RWPE2 (cell line): ENCODE data around the gene ANO3.

Experiments used
- ATAC-seq: fragments of 200-7000 bp; cut with Tn5 transposase; 3 replicates; pipeline ENCODE4 v1.9.1; 2021; ENCODE audit warnings: low read depth
- DNase-seq: peaks from one replicate; pipeline ENCODE4 v3.0.0-alpha.2; 2020; ENCODE audit warnings: low spot score
- H3K27ac ChIP-seq: fragments of 450-650 bp; 2 replicates; pipeline ENCODE4 v1.5.1; 2017; ENCODE audit warnings: mild to moderate bottlenecking; ENCODE audit not compliant: poor library complexity, severe bottlenecking
- H3K27me3 ChIP-seq: fragments of 250-450 bp; sonication (Bioruptor Pico); 2 replicates; pipeline ENCODE4 v1.5.1; 2021; ENCODE audit warnings: mild to moderate bottlenecking, moderate library complexity; ENCODE audit not compliant: insufficient read depth, poor library complexity, severe bottlenecking
- H3K36me3 ChIP-seq: fragments of 250-450 bp; sonication (Bioruptor Pico); 2 replicates; pipeline ENCODE4 v1.5.1; 2020; ENCODE audit warnings: low read depth, mild to moderate bottlenecking, moderate library complexity
- H3K4me1 ChIP-seq: fragments of 250-450 bp; sonication (Bioruptor Pico); 2 replicates; pipeline ENCODE4 v1.5.1; 2021; ENCODE audit warnings: mild to moderate bottlenecking, moderate library complexity; ENCODE audit not compliant: insufficient read depth, poor library complexity, severe bottlenecking
- H3K4me3 ChIP-seq: fragments of 250-450 bp; sonication (Bioruptor Pico); 2 replicates; pipeline ENCODE4 v1.5.1; 2021; ENCODE audit warnings: mild to moderate bottlenecking, moderate library complexity; ENCODE audit not compliant: severe bottlenecking
- H3K9me3 ChIP-seq: fragments of 250-450 bp; sonication (Bioruptor Pico); 2 replicates; pipeline ENCODE4 v1.5.1; 2021; ENCODE audit warnings: mild to moderate bottlenecking, moderate library complexity; ENCODE audit not compliant: severe bottlenecking
- TF ChIP-seq, protein P1 (sequence below): fragments of 450-650 bp; IDR thresholded peaks from one replicate; pipeline ENCODE4 v1.5.1; 2017; ENCODE audit warnings: mild to moderate bottlenecking, moderate library complexity; ENCODE audit not compliant: poor library complexity, severe bottlenecking

ANO3 gene

DNA sequence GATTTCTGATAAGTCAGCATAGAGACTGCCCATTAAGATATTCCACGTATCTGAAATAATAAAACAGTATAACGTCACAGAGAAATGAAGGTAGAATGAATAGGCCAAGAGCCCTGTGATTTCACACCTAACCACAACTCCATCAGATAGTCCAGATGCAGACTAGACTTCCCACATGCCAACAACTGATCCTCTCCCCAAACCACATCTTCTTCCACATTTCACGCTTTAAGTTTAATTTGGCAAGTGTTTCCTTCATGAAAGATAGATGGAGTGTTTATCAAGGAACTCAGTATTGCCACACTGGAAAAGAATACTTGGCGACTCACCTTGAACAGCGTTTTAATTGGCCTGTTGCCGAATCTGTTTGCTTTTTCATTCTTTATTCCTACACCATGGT lies 158.6 kb downstream of the ANO3 start:
- DNase-seq (no peak), ATAC-seq (no peak)
- Histone ChIP-seq H3K4me1 (no peaks in the 10 kb centered on the region), H3K27ac (no peak overlapping the region), H3K9me3 (no peaks in the 10 kb centered on the region), H3K4me3 (no peak overlapping the region), H3K27me3 (no peaks in the 10 kb centered on the region), H3K36me3 (no peaks in the 10 kb centered on the region)
- TF ChIP-seq, protein P1, sequence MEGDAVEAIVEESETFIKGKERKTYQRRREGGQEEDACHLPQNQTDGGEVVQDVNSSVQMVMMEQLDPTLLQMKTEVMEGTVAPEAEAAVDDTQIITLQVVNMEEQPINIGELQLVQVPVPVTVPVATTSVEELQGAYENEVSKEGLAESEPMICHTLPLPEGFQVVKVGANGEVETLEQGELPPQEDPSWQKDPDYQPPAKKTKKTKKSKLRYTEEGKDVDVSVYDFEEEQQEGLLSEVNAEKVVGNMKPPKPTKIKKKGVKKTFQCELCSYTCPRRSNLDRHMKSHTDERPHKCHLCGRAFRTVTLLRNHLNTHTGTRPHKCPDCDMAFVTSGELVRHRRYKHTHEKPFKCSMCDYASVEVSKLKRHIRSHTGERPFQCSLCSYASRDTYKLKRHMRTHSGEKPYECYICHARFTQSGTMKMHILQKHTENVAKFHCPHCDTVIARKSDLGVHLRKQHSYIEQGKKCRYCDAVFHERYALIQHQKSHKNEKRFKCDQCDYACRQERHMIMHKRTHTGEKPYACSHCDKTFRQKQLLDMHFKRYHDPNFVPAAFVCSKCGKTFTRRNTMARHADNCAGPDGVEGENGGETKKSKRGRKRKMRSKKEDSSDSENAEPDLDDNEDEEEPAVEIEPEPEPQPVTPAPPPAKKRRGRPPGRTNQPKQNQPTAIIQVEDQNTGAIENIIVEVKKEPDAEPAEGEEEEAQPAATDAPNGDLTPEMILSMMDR = no peak

DNA sequence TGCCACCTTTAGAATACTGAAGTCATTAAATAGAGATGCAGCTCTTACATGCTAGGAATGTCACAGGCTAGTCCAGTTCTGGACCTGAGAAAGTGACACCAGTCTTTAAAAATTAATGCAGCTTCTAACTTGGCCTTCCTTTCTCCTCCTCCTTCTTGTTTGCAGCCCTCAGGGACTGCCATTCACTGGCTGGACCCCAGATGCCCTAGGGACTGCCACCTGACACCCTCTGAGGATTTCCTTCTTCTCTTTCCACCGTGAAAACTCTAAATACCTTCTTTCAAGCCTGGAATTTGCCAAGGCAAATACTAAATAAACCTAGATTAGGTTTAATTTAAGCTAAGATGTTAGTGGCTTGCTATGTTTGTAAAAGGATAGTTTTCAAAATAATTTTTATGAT lies 161.7 kb downstream of the ANO3 start:
- Histone ChIP-seq H3K27me3 (no peaks in the 10 kb centered on the region), H3K9me3 (no peaks in the 10 kb centered on the region), H3K36me3 (no peaks in the 10 kb centered on the region), H3K4me1 (no peaks in the 10 kb centered on the region), H3K4me3 (no peak overlapping the region), H3K27ac (no peak overlapping the region)
- DNase-seq = no peak
- TF ChIP-seq, protein P1 = no peak
- no peak for ATAC-seq

DNA sequence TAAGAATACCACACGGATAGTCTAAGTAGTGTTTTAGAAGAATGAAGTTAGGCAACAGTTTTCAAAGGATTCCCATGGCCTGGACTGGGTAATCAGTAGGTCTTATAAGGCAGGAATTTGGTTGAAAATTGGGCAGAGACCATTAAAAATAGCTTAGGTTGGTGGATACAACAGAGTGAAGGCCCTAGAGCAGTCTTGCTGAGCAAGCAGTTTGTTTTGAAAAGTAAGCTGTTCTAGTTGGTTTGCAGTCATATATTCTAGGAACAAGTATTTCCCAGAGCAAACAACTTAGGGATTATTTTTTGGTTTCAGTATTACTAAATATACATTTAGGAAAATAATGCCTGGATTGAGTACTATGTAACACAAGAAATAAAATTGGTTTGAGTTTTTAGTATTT lies 175.3 kb downstream of the ANO3 start:
- no peak for ATAC-seq
- no peaks in the 10 kb centered on the region for H3K9me3 ChIP-seq
- H3K4me3 ChIP-seq = no peak overlapping the region
- TF ChIP-seq, protein P1 = no peak
- H3K4me1 ChIP-seq = no peaks in the 10 kb centered on the region
- DNase-seq = no peak
- H3K36me3 ChIP-seq = no peaks in the 10 kb centered on the region
- no peak overlapping the region for H3K27ac ChIP-seq
- peaks cover 2% of the 10 kb centered on the region for H3K27me3 ChIP-seq

DNA sequence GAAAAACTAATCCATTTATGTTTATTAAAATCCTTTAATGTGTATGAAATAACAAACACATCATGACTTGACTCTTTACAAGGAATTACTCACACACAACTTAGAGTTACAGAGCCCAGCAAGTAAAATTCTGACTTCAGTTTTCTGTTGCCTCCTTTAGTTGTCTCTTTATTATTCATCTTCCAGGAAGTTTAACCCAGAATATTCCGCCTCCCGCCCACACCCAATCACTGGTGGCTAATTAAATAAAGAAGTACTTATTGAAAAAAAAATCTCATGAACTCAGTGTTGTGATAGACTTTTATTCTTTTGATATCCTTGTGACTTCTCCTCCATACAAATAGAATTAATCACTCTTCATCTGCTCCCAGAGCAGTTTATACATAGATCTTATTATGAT lies 178.2 kb downstream of the ANO3 start:
- TF ChIP-seq, protein P1 = no peak
- Histone ChIP-seq H3K36me3 (no peaks in the 10 kb centered on the region), H3K4me3 (no peak overlapping the region), H3K27ac (no peak overlapping the region), H3K9me3 (no peaks in the 10 kb centered on the region), H3K27me3 (no peaks in the 10 kb centered on the region), H3K4me1 (no peaks in the 10 kb centered on the region)
- DNase-seq (no peak), ATAC-seq (no peak)

DNA sequence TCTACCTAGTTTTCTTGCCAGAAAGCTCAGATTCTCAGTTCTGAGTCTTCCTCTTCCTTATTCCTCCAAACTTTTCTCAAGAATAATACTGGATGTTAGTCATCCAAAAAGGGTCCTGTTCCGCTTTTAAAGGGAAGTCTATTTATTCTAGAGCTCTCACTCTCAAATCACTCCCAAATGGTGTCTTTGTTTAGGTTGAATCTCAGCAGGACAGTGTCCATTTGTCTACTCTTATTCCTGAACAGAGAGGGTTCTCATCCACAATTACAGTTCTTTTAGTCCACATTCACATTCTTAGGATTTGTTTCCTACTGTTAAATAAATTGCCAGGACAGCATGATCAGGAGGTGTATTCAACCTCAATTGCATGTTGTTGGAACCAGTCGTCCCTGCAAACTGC lies 178.8 kb downstream of the ANO3 start:
- H3K36me3 ChIP-seq = no peaks in the 10 kb centered on the region
- no peaks in the 10 kb centered on the region for H3K4me1 ChIP-seq
- no peaks in the 10 kb centered on the region for H3K9me3 ChIP-seq
- H3K4me3 ChIP-seq = no peak overlapping the region
- no peaks in the 10 kb centered on the region for H3K27me3 ChIP-seq
- no peak for DNase-seq
- TF ChIP-seq, protein P1 = no peak
- ATAC-seq = no peak
- no peak overlapping the region for H3K27ac ChIP-seq
